ENCODE data around the gene SMPD3. TPM values are rescaled to one million over a fixed set of nuclear protein-coding genes. Genes with fewer than 3 reads are reported as not detected.
A peak's percentile ranks its signal among the peaks of the same experiment; 100 is the strongest.

Gene SMPD3
- total and polyA plus RNA-seq, 9 of the 15 experiments (the other 6 are each of a cell fraction or from before 2014, with no cell fraction given): 0.03 to 1.2 (median 0.18) TPM

DNA sequence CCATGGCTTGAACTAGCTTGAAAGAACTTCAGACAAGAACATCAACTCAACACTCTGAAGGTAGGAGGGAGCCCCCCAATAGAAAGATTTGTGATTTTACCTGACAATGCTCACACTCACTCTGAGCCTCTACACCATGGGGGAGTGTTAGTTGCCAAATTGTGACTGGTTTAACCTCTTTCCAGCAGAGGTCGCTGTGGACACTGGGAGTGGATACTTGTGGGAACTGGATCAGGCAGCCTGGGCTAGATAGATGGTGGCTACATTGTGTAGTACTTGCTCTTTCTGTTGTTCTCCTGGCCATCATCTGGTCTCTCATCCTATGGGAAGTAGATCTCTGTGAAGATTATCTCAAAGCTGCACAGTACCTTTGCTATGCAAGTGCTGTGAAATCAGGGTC is 2.9 kb downstream of the SMPD3 start:
- Histone ChIP-seq H3K79me2 (ENCODE audit: control insufficient read depth, insufficient read depth, low read length) (no peaks in the 10 kb centered on the region), H3K27me3 (ENCODE audit: control insufficient read depth in 2 of 2, insufficient read depth in 2 of 2, low read length in 2 of 2) (peaks cover 0 to 5% of the 10 kb centered on the region in 2 experiments; a peak in 1 of 5 replicates), H3K9me3 (replicated peaks; ENCODE audit: control insufficient read depth, insufficient read depth, low read depth, low read length) (no peaks in the 10 kb centered on the region), H3K9ac (ENCODE audit: insufficient read depth in 1 of 2, low read depth in 2 of 2, low read length in 2 of 2) (no peak overlapping the region), H3K9me1 (ENCODE audit: control insufficient read depth, insufficient read depth, low read length) (no peaks in the 10 kb centered on the region), H3K4me1 (replicated peaks in 1 of 2; ENCODE audit: control insufficient read depth in 2 of 2, insufficient read depth in 2 of 2, low read length in 2 of 2) (peaks cover 2 to 22% of the 10 kb centered on the region in 2 experiments; a peak in 2 of 5 replicates), H3K4me3 (no peak overlapping the region), H4K20me1 (replicated peaks; ENCODE audit: control insufficient read depth, insufficient read depth, low read length) (no peaks in the 10 kb centered on the region), H3K36me3 (ENCODE audit: control insufficient read depth, insufficient read depth, low read length) (no peaks in the 10 kb centered on the region), H2AFZ (ENCODE audit: low read depth, low read length) (no peak overlapping the region), H3K4me2 (ENCODE audit: insufficient read depth, low read length) (no peak overlapping the region), H3K27ac (ENCODE audit: extremely low read depth, low read depth, low read length) (no peak overlapping the region)
- CTCF ChIA-PET (ENCODE audit: low intra/inter-chr PET ratio): interaction anchor here (0.5 kb wide), 1 partner anchor 850 kb away, joined by 5 read pairs; no protein-coding TSS in a partner anchor
- POLR2A ChIA-PET: no interaction called here
- DNase-seq (ENCODE audit: extremely low read depth in 1 of 4, low spot score in 3 of 4): peak; percentile 40 to 65 (median 47)
- intact Hi-C loops (cut with micrococcal nuclease) (loop anchor here (2.0 kb wide), 1 partner anchor 63 kb away; no protein-coding TSS in a partner anchor), in situ Hi-C loops (cut with MboI) (no loop called here)
- no TSS peak for BruUV-seq (replicated peaks)
- ATAC-seq: peak; percentile 62
- FAIRE-seq: peak; percentile 84
- WGBS (ENCODE audit: insufficient coverage, low coverage, missing lambda C conversion rate): 7% methylated on average over 1 of the region's 1 CpG
- TF ChIP-seq EWSR1 (IDR thresholded peaks at IDR 0.05; ENCODE audit: borderline replicate concordance, low read depth, partially characterized antibody) (no peak), NR1H2 (CRISPR knock-in tag; IDR thresholded peaks at IDR 0.05) (no peak), PRPF4 (IDR thresholded peaks at IDR 0.05; ENCODE audit: insufficient read depth, low read depth, low read length, poor library complexity, severe bottlenecking) (no peak), ZNF584 (CRISPR knock-in tag; IDR thresholded peaks at IDR 0.05; ENCODE audit: low read depth) (no peak), REST (IDR thresholded peaks at IDR 0.05; ENCODE audit: borderline replicate concordance) (peak; percentile 88), REST (CRISPR knock-in tag; IDR thresholded peaks at IDR 0.05; ENCODE audit: low read depth) (no peak), CSDE1 (IDR thresholded peaks at IDR 0.05) (no peak), SMC3 (conservative IDR thresholded peaks at IDR 0.05; ENCODE audit: insufficient read depth, low read depth, low read length) (peak; percentile 43; the same call in 1 of the 2 replicates), JUND (IDR thresholded peaks at IDR 0.05; ENCODE audit: borderline replicate concordance, low read depth, low read length) (no peak), JUND (tag; IDR thresholded peaks at IDR 0.05; ENCODE audit: borderline replicate concordance, low read depth, low read length) (no peak)
- TF ChIP-seq, protein P1, sequence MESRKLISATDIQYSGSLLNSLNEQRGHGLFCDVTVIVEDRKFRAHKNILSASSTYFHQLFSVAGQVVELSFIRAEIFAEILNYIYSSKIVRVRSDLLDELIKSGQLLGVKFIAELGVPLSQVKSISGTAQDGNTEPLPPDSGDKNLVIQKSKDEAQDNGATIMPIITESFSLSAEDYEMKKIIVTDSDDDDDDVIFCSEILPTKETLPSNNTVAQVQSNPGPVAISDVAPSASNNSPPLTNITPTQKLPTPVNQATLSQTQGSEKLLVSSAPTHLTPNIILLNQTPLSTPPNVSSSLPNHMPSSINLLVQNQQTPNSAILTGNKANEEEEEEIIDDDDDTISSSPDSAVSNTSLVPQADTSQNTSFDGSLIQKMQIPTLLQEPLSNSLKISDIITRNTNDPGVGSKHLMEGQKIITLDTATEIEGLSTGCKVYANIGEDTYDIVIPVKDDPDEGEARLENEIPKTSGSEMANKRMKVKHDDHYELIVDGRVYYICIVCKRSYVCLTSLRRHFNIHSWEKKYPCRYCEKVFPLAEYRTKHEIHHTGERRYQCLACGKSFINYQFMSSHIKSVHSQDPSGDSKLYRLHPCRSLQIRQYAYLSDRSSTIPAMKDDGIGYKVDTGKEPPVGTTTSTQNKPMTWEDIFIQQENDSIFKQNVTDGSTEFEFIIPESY (CRISPR knock-in tag; IDR thresholded peaks at IDR 0.05): no peak
